Astrocyte (in vitro differentiated cells and primary cell): ENCODE data around the gene PDSS1.

Experiments used
- CTCF ChIP-seq: IDR thresholded peaks from 2 replicates; pipeline ENCODE4 v1.5.1; 2011; ENCODE audit warnings: low read depth, mild to moderate bottlenecking, inconsistent platforms, low read length, moderate library complexity; ENCODE audit not compliant: insufficient read depth
- EZH2 ChIP-seq: IDR thresholded peaks from 2 replicates; pipeline ENCODE4 v1.6.1; 2012; ENCODE audit warnings: mild to moderate bottlenecking, low read length, inconsistent platforms; ENCODE audit not compliant: insufficient read depth

- TF ChIP-seq EZH2 (no peak), CTCF (no peak)
Measured at GRCh38 chr10:26703096-26703495, 5.6 kb downstream of the PDSS1 start.
